H9 (cell line): ENCODE results near the gene KCTD19. TPM values are rescaled to one million over a fixed set of nuclear protein-coding genes. Genes with fewer than 3 reads are reported as not detected.
A peak's percentile ranks its signal among the peaks of the same experiment; 100 is the strongest.

Experiments used
- DNase-seq: peaks from one replicate; pipeline ENCODE4 v3.0.0-alpha.2; 2017
- H2AFZ ChIP-seq: one replicate; pipeline ENCODE4 v1.6.1; 2013; ENCODE audit warnings: mild to moderate bottlenecking, low read length, control low read depth, moderate library complexity
- H2AK5ac ChIP-seq: 2 replicates; pipeline ENCODE4 v1.6.1; 2013; ENCODE audit warnings: low read length, control low read depth, mixed read lengths; ENCODE audit not compliant: insufficient read length
- H2BK120ac ChIP-seq: one replicate; pipeline ENCODE4 v1.6.1; 2013; ENCODE audit warnings: low read depth, mild to moderate bottlenecking, low read length, control low read depth, inconsistent platforms; ENCODE audit not compliant: poor library complexity, severe bottlenecking
- H2BK12ac ChIP-seq: 2 replicates; pipeline ENCODE4 v1.6.1; 2013; ENCODE audit warnings: low read length, control low read depth, mixed read lengths, low read depth; ENCODE audit not compliant: insufficient read length
- H2BK15ac ChIP-seq: 2 replicates; pipeline ENCODE4 v1.6.1; 2013; ENCODE audit warnings: low read depth, low read length, control low read depth
- H2BK20ac ChIP-seq: one replicate; pipeline ENCODE4 v1.6.1; 2013; ENCODE audit warnings: low read depth, mild to moderate bottlenecking, low read length, control low read depth, inconsistent platforms; ENCODE audit not compliant: poor library complexity, severe bottlenecking
- H2BK5ac ChIP-seq: 2 replicates; pipeline ENCODE4 v1.6.1; 2013; ENCODE audit warnings: low read length, control low read depth, mixed read lengths; ENCODE audit not compliant: insufficient read length
- H3K14ac ChIP-seq: 2 replicates; pipeline ENCODE4 v1.6.1; 2013; ENCODE audit warnings: low read length, control low read depth; ENCODE audit not compliant: insufficient read depth
- H3K18ac ChIP-seq: 2 replicates; pipeline ENCODE4 v1.6.1; 2013; ENCODE audit warnings: low read depth, mild to moderate bottlenecking, mixed read lengths, low read length, control low read depth; ENCODE audit not compliant: insufficient read length
- H3K23ac ChIP-seq: 2 replicates; pipeline ENCODE4 v1.6.1; 2013; ENCODE audit warnings: low read length, control low read depth, mixed read lengths, low read depth; ENCODE audit not compliant: insufficient read length
- H3K23me2 ChIP-seq: 2 replicates; pipeline ENCODE4 v1.6.1; 2013; ENCODE audit warnings: low read depth, mild to moderate bottlenecking, mixed read lengths, low read length, control low read depth; ENCODE audit not compliant: insufficient read length, poor library complexity, severe bottlenecking
- H3K27ac ChIP-seq: 2 replicates; pipeline ENCODE4 v1.5.1; 2013; ENCODE audit warnings: low read length, control low read depth, mixed read lengths, low read depth; ENCODE audit not compliant: insufficient read length
- H3K27me3 ChIP-seq: 2 replicates; pipeline ENCODE4 v1.6.1; 2013; ENCODE audit warnings: low read length, control low read depth, inconsistent platforms; ENCODE audit not compliant: insufficient read depth
- H3K4ac ChIP-seq: 2 replicates; pipeline ENCODE4 v1.6.1; 2013; ENCODE audit warnings: low read depth, mild to moderate bottlenecking, control low read depth, inconsistent platforms, low read length, moderate library complexity
- H3K4me1 ChIP-seq: 2 replicates; pipeline ENCODE4 v1.6.1; 2013; ENCODE audit warnings: low read length, control low read depth, inconsistent platforms; ENCODE audit not compliant: insufficient read depth
- H3K4me2 ChIP-seq: 2 replicates; pipeline ENCODE4 v1.6.1; 2013; ENCODE audit warnings: low read length, control low read depth, mixed read lengths; ENCODE audit not compliant: insufficient read length, insufficient read depth
- H3K56ac ChIP-seq: 2 replicates; pipeline ENCODE4 v1.6.1; 2013; ENCODE audit warnings: low read depth, mild to moderate bottlenecking, mixed read lengths, low read length, control low read depth; ENCODE audit not compliant: insufficient read length
- H3K79me1 ChIP-seq: 2 replicates; pipeline ENCODE4 v1.6.1; 2013; ENCODE audit warnings: low read depth, mild to moderate bottlenecking, moderate library complexity, low read length, control low read depth, inconsistent platforms; ENCODE audit not compliant: insufficient read depth, poor library complexity, severe bottlenecking
- H3K79me2 ChIP-seq: 2 replicates; pipeline ENCODE4 v1.6.1; 2013; ENCODE audit warnings: low read length, control low read depth, inconsistent platforms; ENCODE audit not compliant: insufficient read depth
- H3K9ac ChIP-seq: 2 replicates; pipeline ENCODE4 v1.6.1; 2013; ENCODE audit warnings: low read length, control low read depth, mixed read lengths; ENCODE audit not compliant: insufficient read length; ENCODE audit errors: extremely low read depth
- H3K9me3 ChIP-seq: one replicate; pipeline ENCODE4 v1.6.1; 2013; ENCODE audit warnings: low read depth, low read length, inconsistent platforms; ENCODE audit not compliant: control insufficient read depth
- H3T11ph ChIP-seq: one replicate; pipeline ENCODE4 v1.6.1; 2013; ENCODE audit warnings: mild to moderate bottlenecking, low read length, control low read depth, inconsistent platforms
- H4K20me1 ChIP-seq: one replicate; pipeline ENCODE4 v1.6.1; 2013; ENCODE audit not compliant: control insufficient read depth, insufficient read length, insufficient read depth
- H4K5ac ChIP-seq: 2 replicates; pipeline ENCODE4 v1.6.1; 2013; ENCODE audit warnings: low read depth, mild to moderate bottlenecking, mixed read lengths, low read length, control low read depth; ENCODE audit not compliant: insufficient read length
- H4K8ac ChIP-seq: replicated peaks from 2 replicates; pipeline ENCODE4 v1.6.1; 2013; ENCODE audit warnings: low read length, control low read depth, mixed read lengths, low read depth; ENCODE audit not compliant: insufficient read length
- H4K91ac ChIP-seq: 2 replicates; pipeline ENCODE4 v1.6.1; 2013; ENCODE audit warnings: low read depth, mild to moderate bottlenecking, moderate library complexity, mixed read lengths, low read length, control low read depth; ENCODE audit not compliant: insufficient read length
- H3K27ac Mint-ChIP-seq, 3 experiments: 2 replicates in 2 of 3; 3 replicates in 1 of 3; pipeline ENCODE4 v1.8.0; 2020 to 2021; ENCODE audit warnings: mixed read lengths in 3 of 3, mild to moderate bottlenecking in 1 of 3, moderate library complexity in 1 of 3
- H3K27me3 Mint-ChIP-seq: 2 replicates; pipeline ENCODE4 v1.8.0; 2021; ENCODE audit warnings: low read depth, mild to moderate bottlenecking, moderate library complexity, mixed read lengths
- H3K36me3 Mint-ChIP-seq, 3 experiments: 2 replicates in 2 of 3; 3 replicates in 1 of 3; pipeline ENCODE4 v1.8.0; 2020 to 2021; ENCODE audit warnings: low read depth in 3 of 3, mixed read lengths in 3 of 3; ENCODE audit not compliant: insufficient read depth in 1 of 3
- H3K4me1 Mint-ChIP-seq, 2 experiments: 2 replicates each; pipeline ENCODE4 v1.8.0; 2020; ENCODE audit warnings: mixed read lengths in 2 of 2
- H3K4me3 Mint-ChIP-seq, 2 experiments: 2 replicates in 1 of 2; 3 replicates in 1 of 2; pipeline ENCODE4 v1.8.0; 2020 to 2021; ENCODE audit warnings: mild to moderate bottlenecking in 2 of 2, mixed read lengths in 2 of 2, moderate library complexity in 1 of 2
- H3K9me3 Mint-ChIP-seq, 2 experiments: 2 replicates in 1 of 2; 3 replicates in 1 of 2; pipeline ENCODE4 v1.8.0; 2020; ENCODE audit warnings: mild to moderate bottlenecking in 2 of 2, mixed read lengths in 2 of 2, moderate library complexity in 1 of 2
- CTCF ChIP-seq: fragments of 200-600 bp; sonication (generic); conservative IDR thresholded peaks from 3 replicates; pipeline ENCODE4 v1.8.0; 2021; ENCODE audit warnings: antibody characterized with exemption, mild to moderate bottlenecking
- WGBS: extraction: QIAGEN DNeasy Blood & Tissue Kit; methylation state at CpG from one replicate; pipeline ENCODE4 v1.1.7; 2013; ENCODE audit warnings: missing lambda C conversion rate, low lambda C conversion rate, mixed read lengths; ENCODE audit not compliant: insufficient read length; ENCODE audit errors: extremely low coverage; 5-methylcytosine and 5-hydroxymethylcytosine counted together
- total RNA-seq: library from RNA; stranded (reverse); gene quantifications from 2 replicates; pipeline ENCODE4 v1.2.1, GENCODE V29; 2021

Gene KCTD19
- total RNA-seq, 1 experiment from 2014 or later = 0.13 TPM

DNA sequence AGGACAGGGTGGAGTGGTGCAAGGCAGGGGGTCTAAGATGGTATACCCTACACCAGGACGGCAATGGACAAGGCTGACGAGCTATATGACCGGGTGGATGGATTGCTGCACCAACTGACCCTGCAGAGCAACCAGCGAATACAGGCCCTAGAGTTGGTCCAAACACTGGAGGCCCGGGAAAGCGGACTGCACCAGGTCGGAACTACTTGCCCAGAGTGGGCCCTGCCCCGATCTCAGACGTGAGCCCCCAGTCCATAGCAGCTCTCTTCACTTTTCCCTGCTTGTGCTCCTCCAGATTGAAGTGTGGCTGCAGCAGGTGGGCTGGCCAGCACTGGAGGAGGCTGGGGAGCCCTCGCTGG is 44.1 kb downstream of the KCTD19 start:
- WGBS = no CpG with 5 or more reads among the region's 10 CpGs
- Histone ChIP-seq H2AFZ (no peak overlapping the region), H3K4me1 (no peaks in the 10 kb centered on the region), H4K91ac (no peak overlapping the region), H2BK120ac (no peak overlapping the region), H2BK20ac (no peak overlapping the region), H3K4me2 (no peak overlapping the region), H3K23me2 (peaks cover 6% of the 10 kb centered on the region), H3K23ac (no peak overlapping the region), H4K20me1 (no peaks in the 10 kb centered on the region), H3K79me1 (no peaks in the 10 kb centered on the region), H3K18ac (no peak overlapping the region), H2BK5ac (no peak overlapping the region), H3K9me3 (no peaks in the 10 kb centered on the region), H2BK15ac (no peak overlapping the region), H3K27ac (no peak overlapping the region), H3T11ph (no peak overlapping the region), H3K4ac (no peak overlapping the region), H2AK5ac (no peak overlapping the region), H3K27me3 (no peaks in the 10 kb centered on the region), H3K79me2 (no peaks in the 10 kb centered on the region), H4K8ac (no peak overlapping the region), H4K5ac (no peak overlapping the region), H3K56ac (no peak overlapping the region), H3K14ac (no peak overlapping the region), H2BK12ac (no peak overlapping the region), H3K9ac (no peak overlapping the region)
- no peak for TF ChIP-seq CTCF
- peaks cover 3 to 5% of the 10 kb centered on the region in 2 experiments; a peak in 3 of 4 replicates for H3K4me1 Mint-ChIP-seq
- DNase-seq = no peak
- H3K9me3 Mint-ChIP-seq = no peaks in the 10 kb centered on the region
- H3K4me3 Mint-ChIP-seq = no peak overlapping the region
- peaks cover 0 to 10% (median 2%) of the 10 kb centered on the region in 3 experiments; a peak in 3 of 7 replicates for H3K36me3 Mint-ChIP-seq
- peak overlapping the region in 1 of 3 experiments; percentile 6; a peak in 1 of 7 replicates for H3K27ac Mint-ChIP-seq
- H3K27me3 Mint-ChIP-seq = peaks cover 16% of the 10 kb centered on the region
